Raji (cell line): Measurements from ENCODE around the gene COL18A1.

Experiments
- POLR2A ChIP-seq: IDR thresholded peaks from 2 replicates; pipeline ENCODE4 v1.6.1; 2011; ENCODE audit warnings: low read depth, low read length, control low read depth; ENCODE audit not compliant: insufficient read depth

The COL18A1 gene

DNA sequence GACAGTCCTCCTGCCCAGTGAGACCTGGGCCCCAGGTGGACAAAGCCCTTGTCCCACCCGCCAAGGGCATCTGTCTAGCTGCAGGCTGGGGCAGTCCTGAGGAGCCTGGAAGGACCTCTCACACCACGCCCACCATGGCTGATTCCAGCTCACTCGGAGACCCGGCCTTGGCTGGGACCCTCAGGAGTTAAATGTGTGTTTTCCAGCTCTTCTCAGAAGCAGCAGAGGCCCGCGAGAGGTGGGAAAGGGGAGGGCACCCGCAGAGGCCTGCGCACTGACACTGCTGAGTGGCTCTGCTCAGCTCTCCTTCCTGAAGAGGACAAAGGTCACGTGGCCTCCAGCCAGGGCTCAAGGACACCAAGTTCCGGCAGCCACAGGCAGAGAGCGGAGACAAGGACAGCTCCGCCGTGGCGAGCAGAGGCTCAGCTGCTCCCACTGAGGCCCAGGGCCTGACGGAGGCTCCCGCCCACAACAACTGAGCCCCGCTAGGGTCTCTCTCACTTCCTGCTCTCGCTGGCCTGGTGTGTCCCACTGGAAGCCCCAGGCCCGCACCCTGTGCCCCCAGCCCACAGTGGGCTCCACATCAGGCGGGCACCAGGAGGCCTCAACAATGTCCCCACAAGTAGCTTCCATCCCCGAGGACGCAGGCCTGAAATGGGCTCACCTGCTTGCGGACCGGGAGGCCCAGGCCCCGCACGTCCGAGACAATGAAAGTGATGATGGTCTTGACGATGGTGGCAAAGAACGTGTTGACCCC is 120.4 kb downstream of the COL18A1 start:
- no peak for TF ChIP-seq POLR2A

DNA sequence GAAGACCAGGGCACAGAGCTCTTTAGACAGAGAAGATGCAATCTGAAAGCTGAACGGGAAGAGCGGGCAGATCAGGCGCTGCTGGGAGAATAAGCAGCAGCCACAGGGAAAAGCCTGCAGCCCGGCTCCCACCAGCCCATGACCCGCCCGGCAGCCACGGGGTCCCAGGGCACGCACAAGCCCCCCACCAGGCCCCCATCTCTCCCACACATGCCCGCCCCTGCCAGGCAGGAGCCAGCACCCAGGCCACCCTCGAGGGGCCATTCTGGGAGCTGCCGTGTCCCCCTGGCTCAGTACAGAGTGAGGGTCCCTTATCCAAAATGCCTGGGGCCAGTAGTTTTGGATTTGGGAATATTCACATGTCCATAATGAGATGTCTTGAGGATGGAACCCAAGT is 120.9 kb downstream of the COL18A1 start:
- TF ChIP-seq POLR2A = no peak

DNA sequence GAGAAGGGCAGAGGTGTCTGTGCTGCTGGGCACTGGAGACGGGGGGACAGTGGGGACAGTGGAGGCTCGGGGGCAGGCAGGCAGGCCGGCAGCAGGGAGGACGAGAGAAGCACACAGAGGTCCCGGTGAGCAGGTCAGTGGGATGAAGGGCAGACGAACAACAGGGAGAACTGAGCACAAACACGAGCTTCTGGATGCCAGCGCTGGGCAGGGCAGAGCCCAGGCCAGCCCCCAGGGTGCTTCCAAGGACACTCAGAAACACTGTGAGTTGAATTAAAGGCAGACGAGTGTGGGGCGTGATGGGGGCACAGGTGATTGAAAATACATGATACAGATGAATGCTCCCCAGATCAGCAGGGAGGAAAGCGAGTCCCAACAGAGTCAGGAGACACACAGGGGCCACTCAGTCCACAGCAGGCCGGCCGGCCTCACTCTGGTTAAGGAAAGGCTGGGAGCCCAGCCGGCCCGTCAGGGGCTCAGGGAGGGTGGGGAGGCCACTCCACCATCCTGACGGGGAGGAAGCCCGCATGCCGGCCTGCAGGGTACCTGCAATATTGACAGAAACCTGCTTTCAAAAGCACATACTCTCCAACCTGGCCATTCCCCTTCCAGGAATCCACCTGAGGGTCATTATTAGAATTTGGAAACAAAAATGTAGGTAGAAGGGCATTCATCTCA is 123.2 kb downstream of the COL18A1 start:
- no peak for TF ChIP-seq POLR2A

DNA sequence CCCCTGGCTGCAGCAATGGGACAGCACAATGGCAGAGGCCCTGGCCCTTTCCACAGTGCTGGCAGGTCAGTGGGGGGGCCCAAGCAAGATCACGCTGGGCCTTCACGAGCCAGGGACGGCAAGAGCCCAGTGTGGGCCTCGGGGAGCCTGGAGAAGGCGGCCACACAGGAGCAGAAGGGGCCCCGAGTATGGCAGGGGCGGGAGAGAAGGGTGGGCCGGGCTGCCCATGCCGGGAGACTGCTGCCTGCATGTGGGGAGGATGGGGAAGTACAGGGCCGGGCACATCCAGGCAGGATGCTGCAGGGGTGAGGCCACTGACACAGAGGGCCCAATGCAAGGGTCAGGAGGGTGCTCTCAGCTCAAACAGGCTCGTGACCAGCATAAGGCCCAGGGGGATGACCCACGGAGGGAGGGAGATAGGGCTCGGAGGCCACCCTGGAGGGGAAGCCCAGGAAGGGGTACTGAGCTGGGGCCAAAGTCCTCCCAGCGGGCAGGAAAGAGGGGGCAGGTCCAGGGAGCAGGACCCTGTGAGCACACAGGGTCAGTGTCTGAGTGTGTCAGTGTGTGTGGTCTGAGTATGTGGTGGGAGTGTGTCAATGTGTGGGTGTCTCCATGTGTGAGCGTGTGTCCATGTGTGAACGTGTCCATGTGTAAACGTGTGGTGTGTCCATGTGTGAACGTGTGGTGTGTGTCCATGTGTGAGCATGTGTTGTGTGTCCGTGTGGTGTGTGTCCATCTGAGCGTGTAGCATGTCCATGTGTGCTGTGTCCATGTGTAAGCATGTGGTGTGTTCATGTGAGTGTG is 124.2 kb downstream of the COL18A1 start:
- no peak for TF ChIP-seq POLR2A

DNA sequence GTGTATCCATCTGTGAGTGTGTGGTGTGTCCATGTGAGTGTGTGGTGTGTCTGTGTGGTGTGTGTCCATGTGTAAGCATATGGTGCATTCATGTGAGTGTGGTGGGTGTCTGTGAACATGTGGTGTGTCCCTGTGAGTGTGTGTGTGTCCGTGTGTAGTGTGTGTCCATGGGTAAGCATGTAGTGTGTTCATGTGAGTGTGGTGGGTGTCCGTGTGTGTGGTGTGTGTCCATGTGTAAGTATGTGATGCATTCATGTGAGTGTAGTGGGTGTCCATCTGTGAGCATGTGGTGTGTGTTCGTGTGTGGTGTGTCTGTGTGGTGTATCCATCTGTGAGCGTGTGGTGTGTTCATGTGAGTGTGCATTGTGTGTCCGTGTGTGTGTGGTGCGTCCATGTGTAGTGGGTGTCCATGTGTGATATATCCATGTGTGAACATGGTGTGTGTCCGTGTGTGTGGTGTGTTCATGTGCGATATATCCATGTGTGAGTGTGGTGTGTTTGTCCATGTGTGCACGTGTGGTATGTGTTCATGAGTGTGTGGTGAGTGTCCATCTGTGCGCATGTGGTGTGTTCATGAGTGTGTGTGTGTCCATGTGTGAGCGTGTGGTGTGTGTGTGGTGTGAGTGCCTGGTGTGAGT is 124.9 kb downstream of the COL18A1 start:
- TF ChIP-seq POLR2A = no peak

DNA sequence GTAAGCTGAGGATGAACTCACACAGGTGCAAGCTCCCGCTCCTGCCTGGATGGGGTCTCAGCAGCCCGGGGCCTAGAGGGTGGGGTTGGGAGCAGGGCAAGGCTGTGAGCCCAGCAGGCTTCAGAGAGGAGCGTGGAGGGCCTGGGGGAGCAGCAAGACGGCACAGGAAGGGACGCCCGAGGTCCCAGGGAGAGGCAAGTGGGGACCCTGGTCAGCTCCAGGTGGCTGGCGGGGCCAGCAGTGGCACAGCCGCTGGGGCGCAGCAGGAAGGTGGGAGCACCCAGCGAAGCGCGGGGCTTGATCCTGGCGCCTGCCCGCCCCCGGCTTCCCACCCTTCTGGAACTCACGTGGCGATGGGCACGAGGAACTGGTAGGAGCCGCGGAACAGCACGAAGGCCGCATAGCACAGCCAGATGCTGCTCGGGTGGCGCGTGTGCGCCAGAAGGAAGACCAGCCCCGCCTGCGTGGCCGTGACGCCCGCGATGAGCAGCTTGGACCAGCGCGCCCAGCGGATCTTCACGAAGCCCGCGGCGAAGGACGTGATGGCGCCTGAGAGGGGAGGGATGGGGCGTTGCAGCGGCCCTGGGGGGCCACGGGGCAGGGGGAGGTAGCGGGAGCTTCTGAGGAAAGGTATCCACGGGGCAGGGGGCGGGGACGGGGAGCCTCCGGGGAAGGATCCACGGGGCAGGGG is 125.6 kb downstream of the COL18A1 start:
- no peak for TF ChIP-seq POLR2A

DNA sequence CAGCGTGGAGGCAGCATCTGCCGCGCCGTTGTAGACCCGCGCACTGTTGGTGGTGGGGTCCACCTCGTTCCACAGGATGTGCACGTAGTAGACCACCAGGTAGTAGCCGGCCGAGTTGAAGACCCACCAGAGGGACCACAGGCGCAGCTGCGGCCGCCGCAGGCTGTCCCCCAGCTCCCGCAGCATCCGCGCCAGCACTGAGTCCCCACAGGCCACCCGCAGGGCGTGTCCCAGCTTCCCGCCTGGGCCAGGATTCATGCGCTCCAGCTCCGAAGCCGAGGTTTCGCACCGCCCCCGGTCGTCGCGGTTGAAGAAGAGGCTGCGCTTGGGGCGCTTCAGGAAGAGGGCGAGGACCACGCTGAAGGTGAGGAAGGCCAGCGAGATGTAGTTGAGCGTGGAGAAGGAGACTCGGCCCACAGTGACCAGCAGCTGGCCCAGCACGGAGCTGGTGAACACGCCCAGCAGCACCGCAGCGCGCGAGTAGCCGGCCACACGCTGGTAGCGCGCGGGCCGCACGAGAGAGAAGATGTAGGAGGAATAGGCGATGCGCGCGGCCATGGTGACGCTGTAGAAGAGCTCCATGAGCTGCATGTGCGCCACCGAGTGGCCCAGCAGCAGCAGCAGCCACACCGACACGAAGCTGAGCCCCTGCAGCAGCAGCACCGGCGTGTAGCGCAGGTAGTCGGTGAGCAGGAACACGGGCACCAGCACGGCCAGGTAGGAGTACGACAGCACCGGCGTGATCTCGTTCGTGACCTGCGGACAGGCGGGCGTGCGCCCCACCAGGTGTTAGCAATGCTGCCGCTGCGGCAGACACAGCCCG is 126.6 kb downstream of the COL18A1 start:
- no peak for TF ChIP-seq POLR2A

DNA sequence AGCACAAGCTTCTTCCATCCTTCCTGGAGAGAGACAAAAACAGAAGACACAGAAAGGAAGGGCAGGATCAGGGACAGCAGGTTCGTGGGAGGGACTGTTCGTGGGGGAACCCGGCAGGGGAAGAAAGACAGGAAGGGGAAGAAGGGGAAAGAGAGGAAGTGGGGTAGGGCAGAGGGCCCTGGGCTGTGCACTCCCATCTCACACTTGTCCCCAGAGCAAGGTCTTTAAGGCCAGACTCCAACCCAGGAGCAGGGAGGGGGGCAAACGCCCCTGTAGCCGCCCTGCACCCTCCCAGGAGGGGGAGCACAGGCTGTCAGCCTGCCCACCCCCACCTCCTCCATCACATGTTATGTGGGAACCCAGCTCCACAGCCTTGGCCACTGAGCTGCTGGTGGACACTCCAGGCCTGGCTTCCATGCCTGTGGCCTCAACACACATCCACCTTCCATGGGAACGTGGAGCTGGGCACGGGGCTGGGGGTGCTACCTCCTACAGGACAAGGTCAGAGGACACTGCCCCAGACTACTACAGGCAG is 127.9 kb downstream of the COL18A1 start:
- TF ChIP-seq POLR2A = no peak

DNA sequence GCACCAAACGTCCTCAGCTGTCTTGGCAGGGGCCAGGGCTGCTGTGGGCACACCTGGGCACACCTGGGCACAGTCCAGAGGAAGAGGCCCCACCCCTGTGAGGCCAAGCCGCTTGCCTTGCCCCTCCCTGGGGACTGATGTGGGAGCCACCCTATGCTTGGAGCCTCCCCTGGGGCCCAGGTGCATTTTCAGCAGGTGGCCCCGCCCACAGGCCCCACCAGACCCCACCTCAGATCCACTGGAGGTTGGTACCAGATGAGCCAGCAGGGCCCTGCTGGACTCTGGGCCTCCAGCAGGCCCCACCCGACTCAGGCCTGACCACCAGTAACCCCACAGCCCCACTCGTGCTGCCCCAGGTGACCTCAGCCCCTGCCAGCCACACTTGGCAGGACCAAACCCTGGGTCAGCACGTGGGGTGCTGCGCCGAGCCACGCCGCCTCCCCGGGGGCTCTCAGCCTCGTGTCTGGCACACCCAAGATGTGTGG is 128.4 kb downstream of the COL18A1 start:
- no peak for TF ChIP-seq POLR2A

DNA sequence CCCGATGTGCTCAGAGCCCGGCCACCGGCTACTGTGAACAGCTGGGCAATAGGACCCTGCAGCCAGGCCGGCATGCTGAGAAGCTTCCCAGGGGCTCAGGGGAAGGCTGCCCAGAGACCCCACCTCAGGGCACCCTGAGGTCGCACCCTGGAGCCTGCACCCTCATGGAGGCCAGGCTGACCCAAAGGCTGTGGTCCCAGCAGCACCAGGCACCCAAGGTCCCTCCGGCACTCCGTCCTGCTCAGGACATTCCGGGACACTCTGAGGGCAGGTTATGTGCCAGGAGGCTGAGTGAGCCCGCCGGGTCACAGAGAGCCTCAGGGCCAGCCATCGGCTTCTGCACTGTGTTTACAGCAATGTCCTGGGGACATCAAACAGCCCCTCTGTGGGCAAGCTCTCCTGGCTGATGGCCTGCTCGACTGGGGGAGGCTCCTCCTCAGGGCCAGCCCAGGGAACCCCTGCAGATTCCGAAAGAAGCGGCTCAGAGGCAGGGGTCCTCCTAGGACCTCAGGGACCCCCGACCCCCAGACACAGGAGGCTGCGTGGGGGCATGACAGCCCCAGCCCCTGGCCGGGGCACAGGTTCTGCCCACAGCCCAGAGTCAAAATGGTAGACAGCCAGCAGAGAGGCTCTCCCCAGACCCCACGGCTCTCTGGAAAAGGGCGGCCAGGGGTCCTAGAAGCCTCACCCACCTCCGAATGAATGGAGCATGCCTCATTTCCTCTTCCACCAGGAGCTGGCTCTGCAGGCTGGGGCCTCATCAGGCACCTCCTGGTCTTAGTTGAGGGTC is 129.1 kb downstream of the COL18A1 start:
- no peak for TF ChIP-seq POLR2A

DNA sequence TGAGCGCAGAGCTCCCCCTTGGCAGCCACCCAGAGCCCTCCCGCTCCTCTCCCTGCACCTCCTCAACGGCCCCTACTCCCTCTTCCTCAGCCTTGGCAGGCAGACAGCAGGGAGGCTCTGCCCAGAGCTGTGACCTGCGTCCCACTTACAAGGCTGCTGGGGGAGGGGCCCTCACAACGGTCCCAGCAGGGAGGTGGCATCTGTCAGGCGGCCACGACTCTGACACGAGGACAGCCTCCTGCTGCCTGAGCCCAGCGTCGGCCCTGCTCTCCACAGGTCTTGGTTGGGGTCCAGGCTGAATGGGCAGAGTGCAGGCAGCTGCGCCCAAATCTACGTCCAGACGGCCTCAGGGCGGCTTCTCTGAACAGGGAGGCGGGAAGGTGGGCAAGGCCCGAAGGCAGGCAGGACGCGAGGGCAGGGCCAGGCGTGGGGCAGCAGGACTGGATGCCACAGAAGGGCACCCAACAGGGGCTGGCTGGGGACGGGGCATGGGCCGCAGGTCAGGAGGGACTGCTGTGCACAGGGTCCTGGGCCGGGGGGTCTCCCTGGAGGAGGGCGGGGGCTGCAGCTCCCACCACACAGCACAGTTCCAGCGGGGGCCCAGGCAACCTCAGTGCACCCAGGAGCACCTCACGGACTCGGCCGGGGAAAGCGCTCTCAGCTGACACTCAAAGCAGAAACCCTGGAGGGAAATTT is 129.8 kb downstream of the COL18A1 start:
- no peak for TF ChIP-seq POLR2A

DNA sequence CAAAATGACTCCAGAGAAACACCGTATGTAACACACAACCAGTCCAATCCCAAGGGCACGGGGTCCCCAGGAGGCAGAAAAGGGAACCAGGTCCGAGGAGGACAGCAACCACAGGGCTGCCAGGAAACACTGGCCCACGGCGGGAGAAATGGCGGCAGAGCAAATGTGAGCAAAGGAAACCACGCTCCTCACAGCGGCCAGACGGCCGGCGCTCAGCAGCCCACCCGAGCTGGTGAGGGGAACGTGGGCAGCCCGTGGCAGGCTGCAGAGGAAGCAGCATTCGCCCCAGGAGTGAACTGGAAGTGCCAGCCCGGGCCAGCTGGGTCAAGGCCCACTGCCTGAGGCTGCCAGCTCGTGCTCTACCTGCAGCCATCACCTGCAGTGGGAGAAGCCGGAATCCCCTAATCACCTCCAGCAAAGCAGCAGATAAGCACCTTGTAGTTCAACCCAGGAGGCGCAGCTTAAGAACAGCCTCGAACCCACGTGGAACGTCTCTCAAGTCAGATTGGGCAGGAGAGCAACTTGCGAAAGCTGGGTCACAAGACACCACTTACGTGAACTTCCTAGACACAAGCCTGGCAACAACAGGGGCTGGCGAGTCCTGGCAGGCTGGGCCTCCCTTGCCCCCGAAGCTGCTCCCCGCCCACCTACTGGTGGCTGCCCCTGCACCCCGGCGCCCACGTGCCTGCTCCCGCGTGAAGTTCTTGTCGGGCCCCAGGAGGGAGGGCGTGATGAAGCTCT is 130.5 kb downstream of the COL18A1 start:
- no peak for TF ChIP-seq POLR2A
